ENCODE measurements around the gene NPL.

NPL gene, protein sequence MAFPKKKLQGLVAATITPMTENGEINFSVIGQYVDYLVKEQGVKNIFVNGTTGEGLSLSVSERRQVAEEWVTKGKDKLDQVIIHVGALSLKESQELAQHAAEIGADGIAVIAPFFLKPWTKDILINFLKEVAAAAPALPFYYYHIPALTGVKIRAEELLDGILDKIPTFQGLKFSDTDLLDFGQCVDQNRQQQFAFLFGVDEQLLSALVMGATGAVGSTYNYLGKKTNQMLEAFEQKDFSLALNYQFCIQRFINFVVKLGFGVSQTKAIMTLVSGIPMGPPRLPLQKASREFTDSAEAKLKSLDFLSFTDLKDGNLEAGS

DNA sequence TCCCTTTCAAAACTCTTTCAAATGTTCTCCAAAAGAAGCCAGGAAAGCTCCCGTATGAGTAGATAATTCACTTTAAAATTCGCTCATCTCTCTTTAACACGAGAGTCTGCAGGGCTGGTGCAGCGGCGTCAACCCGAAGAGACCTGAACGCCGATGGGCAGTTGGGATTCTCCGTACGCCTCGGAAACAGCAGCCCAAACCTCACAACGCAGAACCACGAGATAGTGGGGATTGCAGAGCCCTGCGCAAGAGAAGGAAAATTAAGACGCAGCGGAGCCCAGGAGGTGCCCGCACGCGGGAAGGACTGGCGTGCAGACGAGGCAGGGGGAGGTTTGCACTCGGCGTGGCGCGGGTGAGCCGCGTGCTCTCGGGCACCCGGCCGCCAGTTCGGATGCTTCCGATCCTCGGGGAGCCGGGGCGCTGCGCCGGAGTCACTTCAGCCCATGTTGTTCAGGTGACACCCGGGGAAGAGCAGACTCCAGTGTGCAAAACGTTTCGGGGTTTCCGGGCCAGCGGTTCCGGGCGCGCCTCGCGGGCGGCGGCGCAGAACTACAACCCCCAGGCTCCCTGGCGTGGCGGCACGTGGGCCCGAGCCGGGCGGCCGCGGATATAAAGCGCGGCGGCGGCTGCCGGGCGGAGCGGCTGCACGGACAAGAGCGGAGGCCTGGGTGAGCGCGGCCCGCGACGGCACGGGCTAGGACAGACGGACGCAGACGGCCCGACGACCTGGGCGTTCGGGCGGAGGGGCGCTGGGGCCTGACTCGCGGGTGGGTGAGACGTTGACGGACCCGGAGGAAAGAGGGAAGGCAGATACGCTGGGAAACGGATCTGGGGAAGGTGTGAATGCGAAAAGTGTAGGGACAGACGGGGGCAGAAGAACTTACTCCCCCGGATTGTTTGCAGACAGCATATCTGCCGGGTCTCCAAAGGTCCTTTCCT lies at the start of gene NPL:
NPL (plus strand) TSS at position 636 of the 939 bp plus-strand sequence. CDS start 4,599 bp downstream, outside the sequence.
- peak; percentile 54 to 55 for DNase-seq

DNA sequence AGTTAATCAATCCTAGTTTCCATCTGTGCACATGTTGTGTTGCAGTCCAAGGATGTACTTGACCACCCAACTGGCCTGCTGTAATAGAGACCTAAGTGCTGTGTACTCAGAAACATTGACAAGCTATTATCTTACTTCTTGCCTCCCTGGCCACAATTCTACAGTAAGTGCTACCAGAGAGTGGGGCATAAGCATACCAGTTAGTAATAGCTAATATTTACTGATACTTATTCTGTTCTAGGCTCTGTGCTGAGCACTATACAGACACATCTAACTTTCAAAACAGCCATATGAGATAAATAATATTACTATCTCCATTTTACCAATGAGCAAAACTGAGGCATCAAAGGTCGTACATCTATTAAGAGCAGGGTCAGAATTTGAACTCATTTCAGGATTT lies 49.5 kb upstream of the NPL start:
- DNase-seq, result no peak

DNA sequence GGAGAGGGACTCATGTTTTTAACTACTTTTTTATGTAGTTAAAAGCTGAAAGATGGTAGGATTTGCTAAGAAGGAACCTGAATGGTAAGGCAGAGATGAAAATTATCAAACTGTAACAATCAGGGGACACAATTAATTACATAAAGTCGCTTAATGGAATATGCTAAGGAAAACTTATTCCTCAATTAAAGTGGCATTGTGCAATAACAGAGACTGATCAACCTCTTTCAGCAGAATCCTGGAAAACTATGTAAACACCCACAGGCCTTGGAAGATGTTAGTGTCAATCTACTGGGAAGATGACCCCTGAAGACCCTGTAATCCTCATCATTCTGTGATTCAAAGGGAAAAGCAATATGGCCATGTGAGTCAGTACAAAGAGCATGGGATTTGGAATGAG lies 46.8 kb upstream of the NPL start:
- DNase-seq, result no peak

DNA sequence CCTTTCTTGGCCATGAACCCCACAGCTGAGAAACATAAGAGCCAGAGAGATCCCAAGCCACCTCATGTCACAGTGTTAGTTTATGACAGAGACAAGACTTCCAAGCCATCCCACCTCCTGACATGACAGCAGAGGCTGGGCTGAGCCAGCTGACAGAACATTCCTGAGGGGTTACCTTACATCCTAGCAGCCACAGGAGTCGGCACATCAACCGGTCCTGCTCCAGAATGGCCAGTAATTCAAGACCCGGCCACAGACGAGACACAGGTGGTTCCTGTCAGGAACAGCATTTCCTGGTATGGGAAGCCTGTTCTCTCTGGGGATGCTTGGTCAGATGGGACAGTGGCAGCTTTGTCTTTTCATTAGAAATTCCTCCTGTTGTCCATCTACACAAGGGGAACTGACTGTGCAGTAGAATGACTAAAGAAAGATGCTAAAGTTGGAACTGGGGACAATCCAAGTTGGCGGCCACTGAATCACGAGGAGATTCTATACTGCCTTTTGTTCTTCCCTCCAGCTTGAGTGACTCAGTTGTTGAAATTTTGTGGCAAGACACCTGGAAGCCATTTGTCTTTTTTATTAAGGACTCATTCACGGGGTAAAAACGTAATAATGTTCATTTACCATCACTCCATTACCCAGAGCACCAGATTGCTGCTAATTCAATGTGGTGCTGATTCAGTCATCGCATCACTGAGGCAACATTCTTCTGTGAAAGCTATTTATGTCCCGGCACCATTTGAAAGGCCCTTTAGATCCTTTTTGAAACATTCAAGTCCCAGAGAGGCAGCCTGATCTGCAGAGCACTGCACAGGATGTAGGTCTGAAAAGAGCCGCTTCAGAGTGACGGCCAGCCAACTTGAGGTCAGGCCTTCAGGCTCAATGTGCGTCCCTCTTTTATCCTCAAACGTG lies 37.2 kb upstream of the NPL start:
- no peak for DNase-seq

DNA sequence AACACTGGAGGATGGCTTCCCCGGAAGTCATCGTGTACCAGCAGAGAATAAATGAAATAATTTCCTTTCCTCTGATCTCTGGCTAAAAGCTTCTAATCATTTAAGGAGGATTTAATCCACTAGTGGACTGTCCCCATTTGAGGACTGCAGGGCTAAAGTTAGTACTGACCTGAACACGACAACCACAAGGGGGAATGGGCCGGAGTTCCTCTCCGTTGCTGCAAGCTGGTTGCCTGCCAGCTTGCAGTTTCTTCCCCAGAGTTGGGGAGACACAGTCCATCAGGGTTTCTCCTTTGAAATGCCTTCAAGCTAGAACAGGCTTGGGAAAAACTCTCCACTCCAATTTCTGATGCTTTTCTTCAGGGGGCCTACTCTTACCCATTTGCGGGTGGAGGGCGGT lies 35.5 kb upstream of the NPL start:
- no peak for DNase-seq

DNA sequence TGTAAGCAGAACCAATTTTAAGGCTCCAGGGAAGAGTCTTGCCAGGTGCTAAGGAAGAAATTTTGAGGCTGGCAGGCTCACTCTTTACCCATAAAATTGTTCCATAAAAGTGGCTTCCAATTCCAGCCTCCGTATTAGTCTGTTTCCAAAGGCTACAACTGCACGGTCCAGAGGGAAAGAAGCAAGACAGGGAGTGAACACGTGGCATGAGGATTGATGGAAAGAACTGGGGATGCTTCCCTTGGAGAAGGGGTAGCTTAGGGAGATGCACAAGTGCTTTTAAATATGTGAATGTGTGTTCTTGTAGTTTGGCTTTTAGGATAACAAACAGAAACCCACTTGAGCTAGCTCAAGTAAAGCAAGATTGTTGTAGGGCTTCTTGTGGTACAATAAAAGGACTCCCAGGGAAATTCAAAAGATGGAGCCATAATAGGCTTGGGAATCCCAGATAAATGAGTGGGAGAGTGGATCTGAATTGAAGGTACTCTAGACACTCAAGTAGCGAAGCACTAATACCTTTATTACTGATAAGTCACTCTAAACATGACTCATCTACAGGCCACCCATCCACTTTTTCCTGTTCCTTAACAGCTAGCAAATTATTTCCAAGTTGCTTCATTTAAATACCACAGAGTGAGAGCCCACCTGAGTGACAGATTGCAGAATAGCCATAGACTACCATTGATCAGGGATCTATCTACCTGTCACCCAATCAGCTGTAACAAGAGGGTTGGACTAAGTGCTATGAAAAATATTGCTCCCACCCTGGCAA lies 34.8 kb upstream of the NPL start:
- DNase-seq, result no peak

DNA sequence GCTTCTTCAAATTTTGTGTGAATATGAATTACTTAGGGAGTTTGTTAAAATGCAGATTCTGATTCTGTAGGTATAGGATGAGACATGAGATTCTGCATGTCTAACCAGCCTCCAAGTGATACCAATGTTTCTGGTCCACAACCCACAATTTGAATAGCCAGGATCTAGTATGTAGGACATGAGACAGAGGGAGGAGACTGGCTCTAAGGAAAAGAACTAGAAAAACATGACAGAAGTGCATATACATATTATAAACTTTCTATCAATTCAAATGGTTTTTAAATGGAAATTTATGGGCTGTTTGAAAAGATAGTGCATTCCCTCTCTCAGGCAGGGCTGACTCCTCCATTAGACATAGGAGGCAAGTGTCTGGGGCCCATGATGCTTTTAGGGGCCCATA lies 33.9 kb upstream of the NPL start:
- no peak for DNase-seq

DNA sequence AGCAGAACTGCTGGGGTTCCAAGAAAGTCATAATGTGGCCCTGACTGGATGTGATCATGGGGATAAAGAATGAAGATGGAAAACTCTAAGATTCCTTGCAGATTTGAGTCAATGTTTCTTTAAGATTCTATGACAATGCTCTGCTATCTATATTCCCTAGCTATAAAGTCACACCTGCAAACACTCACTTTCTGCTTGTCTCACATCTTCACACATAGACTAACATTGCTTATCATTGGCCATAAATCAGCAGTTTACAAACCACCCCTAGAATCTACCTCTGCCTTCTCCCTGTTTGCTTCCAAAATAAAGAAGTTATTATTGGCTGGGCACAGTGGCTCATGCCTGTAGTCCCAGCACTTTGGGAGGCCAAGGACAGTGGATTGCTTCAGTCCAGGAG lies 33.1 kb upstream of the NPL start:
- no peak for DNase-seq

DNA sequence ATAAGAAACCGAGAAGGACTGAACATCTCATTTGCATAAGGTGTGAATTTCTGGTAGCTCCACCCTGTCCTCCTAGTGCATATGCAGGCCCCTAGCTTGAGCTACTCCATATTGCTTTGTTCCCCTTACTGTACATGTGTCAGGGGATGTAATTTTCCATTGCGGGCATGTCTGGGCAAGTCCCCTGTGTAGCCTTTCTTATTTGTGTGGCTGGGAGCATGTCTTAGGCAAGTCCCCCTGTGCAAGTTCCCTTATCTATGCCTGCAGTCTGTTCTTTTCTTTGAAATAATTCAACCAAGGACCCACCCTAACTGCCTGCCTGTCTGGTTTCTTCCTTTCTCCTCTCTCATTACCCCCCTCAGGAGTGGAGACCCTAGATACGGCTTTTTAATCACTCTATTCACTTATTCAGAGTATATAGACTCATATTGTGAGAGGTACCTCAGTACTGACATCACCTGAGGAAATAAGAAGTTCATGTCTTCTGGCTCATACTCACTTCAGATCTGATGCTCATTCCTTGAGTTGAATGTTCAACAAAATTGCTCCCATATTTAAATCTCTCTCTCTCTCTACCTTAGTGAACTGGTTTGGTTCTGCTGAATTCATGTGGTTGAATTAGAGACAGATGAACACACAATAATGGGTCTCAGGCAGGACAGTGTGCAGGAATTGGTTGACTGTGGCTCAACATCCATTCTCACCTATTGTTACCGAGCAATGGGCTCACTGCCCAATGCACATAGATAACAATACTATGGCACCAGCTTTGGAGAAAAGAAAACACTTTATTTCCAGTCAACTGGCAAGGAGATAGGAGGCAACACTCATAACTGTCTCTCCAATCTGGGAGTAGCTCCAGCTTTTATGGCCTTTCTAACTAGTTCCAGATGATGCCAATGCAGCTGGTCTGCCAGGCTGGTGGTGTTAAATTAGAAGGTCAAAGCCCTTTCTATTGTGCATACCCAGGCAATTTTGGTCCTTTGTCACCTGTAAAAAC lies 27.9 kb upstream of the NPL start:
- no peak for DNase-seq

DNA sequence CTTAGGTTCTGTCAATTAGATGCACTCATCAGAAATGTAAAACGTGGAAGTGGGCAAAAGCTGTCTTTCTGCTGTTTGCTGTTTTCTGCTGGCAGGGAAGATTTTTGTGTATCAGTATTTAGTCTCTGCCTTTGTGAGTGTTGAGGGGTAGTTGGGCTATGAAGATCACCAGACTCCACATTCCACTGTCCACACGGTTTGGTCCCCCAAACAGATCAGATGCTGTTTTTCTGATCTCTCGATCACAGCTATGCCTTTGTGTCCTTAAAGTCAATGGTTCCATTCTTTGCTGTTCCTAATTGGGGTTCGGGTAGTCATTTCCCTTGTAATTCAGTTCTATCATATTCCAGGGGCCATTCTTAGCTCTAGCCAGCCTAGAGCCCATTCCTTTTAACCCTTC lies 27.0 kb upstream of the NPL start:
- DNase-seq, result no peak

DNA sequence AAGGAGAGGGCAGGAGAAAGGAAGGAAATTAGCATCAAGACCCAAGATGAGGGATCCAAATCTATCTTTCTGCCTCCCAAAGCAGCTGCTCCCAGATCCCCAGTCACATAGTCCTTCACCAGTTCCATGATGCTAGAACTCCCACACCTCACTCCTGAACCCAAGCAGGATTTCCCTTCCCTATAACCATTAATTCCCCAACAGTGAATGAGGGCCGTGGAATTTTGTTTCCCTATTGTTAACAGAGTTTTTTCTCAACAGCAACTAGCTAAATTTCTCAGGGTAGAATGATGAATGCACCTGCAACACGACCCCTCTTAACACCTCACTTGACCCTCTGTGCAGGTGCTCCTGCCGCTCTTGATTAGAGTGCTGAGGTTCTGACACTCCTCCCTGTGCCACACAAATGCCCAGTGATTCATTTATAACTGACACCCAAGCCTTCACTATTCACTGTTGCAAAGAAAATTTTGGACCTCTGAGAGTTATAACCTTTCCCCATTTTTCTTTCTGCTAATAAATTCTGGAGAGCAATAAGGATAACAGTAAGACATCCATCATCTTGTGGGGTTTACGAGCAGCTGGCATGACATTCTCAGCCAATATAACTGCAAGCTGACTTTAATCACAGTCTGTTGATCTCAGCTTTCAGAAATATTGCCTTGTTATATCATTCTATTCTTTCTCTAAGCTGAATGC lies 25.4 kb upstream of the NPL start:
- no peak for DNase-seq

DNA sequence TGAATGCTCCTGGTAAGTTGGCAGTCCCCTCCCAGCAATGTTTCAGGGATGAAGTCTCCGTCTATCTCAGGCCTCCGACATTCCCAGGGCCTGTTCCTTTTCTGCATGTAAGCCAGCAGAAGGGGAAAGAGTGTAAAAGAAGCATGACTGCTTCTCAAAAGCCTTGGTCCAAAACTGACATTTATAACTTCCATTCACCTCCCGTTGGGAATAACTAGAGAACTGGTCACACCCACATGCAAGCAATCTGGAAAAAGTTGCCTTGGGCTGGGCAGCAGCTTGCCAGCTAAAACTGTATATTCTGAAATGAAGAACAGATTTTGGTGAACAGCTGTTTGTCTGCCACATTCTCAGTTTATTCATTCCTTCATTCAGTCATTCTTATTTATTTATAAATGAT lies 24.2 kb upstream of the NPL start:
- no peak for DNase-seq

DNA sequence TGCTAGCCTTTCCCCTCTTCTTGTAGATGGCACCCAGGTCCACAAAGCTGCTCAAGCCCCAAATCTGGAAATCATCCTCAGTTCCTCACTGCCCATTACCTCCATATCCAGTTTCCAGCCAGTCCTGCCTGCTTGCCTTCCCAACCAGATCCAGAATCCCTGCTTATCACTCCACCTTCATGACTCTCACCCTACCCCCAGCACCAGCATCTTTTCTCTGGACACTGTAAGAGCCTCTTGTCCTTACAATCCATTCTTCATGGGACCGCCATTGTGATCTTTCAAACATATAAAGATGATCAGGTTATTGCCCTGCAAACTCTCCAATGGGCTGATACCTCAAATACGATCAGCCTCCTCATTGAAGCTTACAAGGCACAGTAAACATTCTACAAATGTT lies 23.5 kb upstream of the NPL start:
- DNase-seq, result no peak

DNA sequence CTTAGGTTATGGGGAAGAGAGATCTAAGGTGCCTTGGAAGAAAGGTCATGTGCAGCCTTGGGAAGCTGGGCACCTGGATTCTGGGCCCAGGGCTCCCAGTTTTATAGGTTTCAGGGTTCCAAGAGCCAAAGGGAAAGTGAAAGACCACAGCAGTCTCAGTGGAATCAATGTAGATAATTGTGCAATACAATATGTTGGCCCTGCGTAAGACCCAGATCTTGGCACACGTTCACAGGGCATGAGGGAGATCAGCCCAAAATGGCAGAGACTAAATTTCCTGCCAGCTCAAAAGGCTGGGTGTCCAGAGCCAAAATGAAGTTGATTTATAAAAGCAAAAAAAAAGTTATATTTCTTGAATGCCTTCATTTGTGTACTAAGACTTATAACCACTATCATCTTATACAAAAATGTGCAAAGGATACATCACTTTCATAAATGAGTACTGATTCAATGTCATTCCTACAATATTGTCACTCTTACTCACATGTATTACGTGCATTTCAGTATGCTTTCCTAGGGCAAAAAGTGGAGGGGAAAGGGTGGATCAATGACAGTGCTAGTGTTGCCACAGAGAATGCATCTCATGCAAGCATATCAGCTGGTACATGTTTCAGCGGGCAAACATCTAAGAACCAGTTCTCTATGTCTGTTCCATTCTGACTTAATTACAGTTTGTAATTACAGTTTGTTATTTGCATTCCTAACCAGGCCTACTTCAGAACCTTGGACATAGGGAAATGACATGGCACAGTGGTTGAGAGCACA lies 22.5 kb upstream of the NPL start:
- no peak for DNase-seq

DNA sequence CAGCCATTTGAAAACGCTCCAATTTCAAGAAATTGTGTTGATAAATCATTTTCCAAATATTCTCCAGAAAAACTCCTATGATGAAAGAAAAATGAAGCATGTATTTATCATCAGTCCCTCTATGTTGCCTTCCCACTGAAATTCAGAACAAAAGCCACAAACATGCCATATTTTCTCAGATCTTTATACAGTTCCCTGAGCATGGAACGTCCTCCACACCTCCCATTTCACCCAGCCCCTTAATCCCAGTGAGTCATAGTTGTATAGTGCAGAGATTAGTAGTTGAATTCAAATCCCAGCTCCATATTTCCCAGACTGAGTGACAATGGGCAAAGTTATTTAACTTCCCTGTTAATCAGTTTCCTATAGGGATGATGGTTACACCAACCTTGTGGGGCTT lies 20.6 kb upstream of the NPL start:
- no peak for DNase-seq

DNA sequence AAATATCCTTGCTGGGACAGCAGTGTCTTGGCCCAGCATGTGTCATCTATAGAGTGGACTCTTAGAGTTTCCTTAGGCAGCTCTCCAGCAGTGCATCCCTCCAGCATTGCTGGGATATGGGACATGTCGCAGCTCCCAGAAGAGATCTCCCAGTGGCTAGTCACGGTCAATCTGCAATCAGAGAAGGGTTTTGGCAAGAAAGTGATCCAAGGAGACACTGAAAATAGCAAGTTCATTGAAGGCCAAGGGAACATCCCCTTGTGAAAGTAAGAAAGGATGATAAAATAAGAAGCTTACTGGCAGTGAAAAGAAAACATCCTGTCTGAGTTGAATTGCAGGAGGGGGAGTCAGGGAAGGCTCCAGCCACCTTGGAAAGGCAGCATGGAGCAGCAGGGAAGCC lies 19.3 kb upstream of the NPL start:
- DNase-seq, result no peak

DNA sequence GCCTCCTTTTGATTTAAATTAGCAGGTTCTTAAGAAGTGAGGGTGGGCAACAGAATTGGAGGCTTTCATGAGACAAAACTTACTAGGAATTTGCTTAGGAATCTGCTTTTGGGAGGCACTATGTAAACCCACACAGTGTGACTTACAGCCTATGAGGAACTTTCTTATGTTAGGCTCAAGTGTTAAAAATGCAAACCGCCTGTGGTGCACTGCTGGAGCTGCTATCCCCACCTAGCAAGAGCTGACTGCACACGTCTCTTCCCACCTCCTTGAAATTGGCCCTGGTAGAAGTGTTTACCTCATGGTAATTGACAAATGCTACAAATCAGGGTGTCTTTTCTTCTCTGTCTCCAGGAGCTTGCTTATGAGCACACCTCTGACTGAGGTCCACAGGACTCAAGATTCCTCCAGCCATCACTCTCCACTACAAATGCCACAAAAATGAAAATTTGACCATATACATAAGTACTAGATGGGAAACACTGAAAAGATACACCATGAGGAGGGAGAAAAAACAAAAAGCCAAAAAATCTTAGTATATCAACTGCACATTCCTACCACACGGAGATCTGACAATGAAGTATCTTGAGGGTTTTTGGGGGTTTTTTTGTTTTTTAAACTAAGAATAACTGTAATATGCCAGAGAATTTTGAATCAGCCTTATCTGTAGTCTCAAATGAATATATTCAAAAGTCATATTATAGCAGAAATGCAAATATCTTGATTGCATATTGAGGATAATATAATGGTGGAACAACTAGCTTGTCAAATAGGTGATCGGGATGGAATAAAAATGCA lies 18.2 kb upstream of the NPL start:
- DNase-seq, result no peak

DNA sequence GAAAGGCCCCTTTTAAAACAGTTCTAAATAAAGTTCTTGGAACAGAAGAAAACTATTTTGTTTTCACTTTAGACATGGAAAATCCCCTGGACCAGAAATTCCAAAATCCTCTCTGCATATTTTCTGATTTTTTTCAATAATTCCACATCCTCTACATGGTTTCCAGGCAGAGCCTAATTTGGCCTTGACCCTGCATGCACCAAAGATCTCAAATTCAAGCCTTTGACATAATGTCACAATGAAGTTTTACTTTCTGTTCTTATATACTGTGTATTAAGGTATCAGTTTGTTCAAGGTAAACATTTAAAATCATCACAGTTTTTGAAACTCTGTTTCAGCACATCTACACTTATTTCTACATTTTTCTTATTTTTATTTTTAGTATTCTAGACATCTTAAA lies 12.2 kb upstream of the NPL start:
- no peak for DNase-seq

DNA sequence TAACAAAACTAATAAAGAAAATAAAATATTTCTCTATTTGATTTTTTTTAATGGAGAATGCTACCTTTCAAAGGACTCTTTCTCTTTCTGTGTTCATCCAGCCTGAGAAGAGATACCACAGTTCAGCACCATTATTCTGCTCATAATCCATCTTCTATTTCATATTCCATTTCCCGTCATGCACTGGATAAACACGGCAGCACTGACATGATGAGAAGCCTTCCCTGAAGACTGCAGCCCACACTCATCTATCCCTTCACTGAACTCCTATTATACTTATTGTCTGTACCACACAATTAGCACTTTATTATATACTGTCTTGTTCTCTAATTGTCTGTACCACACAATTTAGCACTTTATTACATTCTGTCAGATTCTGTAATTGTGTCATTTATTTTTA lies 10.7 kb upstream of the NPL start:
- no peak for DNase-seq
